B cell (primary cell): ENCODE measurements around the gene TMPO.

Experiments used
- EZH2 ChIP-seq: IDR thresholded peaks from 2 replicates; pipeline ENCODE4 v1.6.1; 2012; ENCODE audit warnings: borderline replicate concordance, low read depth, mild to moderate bottlenecking, moderate library complexity, low read length; ENCODE audit not compliant: insufficient read depth, poor library complexity, severe bottlenecking
- TF ChIP-seq, protein P1 (sequence below): fragments of 200-600 bp; IDR thresholded peaks from one replicate; pipeline ENCODE4 v1.8.0; 2022; ENCODE audit warnings: antibody characterized with exemption, mild to moderate bottlenecking

DNA sequence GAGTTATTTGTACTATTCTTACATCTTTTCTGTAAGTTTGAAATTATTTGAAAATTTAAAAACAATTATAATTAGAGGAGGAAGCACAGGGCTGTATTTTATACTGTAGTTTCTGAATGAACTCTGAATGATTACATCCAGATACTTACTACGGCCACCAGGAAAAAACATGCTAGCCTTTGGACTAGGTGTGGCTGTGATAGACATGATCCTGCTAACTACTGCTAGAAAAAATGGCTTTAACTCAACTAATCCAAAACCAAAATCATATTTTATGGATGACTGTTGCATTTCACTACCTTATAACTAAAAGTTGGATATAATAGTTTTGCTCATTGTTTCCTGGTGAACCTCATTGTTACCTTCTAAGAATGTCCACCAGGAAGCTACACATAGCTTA is 63.0 kb downstream of the TMPO start:
- TF ChIP-seq, protein P1, sequence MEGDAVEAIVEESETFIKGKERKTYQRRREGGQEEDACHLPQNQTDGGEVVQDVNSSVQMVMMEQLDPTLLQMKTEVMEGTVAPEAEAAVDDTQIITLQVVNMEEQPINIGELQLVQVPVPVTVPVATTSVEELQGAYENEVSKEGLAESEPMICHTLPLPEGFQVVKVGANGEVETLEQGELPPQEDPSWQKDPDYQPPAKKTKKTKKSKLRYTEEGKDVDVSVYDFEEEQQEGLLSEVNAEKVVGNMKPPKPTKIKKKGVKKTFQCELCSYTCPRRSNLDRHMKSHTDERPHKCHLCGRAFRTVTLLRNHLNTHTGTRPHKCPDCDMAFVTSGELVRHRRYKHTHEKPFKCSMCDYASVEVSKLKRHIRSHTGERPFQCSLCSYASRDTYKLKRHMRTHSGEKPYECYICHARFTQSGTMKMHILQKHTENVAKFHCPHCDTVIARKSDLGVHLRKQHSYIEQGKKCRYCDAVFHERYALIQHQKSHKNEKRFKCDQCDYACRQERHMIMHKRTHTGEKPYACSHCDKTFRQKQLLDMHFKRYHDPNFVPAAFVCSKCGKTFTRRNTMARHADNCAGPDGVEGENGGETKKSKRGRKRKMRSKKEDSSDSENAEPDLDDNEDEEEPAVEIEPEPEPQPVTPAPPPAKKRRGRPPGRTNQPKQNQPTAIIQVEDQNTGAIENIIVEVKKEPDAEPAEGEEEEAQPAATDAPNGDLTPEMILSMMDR = no peak
- no peak for TF ChIP-seq EZH2
